PC-3 (cell line): Measurements from ENCODE around the gene PCDHGA10.

Experiments used
- EZH2 ChIP-seq: fragments of 300-600 bp; sonication (generic); IDR thresholded peaks from one replicate; pipeline ENCODE4 v1.6.1; 2017; ENCODE audit warnings: antibody characterized with exemption, mild to moderate bottlenecking, low read length; ENCODE audit not compliant: unreplicated experiment
- EZH2phosphoT487 ChIP-seq: fragments of 300-600 bp; sonication (generic); IDR thresholded peaks from 2 replicates; pipeline ENCODE4 v1.6.1; 2018; ENCODE audit warnings: mild to moderate bottlenecking, antibody characterized with exemption, low read length, borderline replicate concordance
- TF ChIP-seq, protein P1 (sequence below): fragments of 300-600 bp; sonication (generic); conservative IDR thresholded peaks from 2 replicates; pipeline ENCODE4 v1.5.1; 2017; ENCODE audit warnings: antibody characterized with exemption, low read depth, mild to moderate bottlenecking, low read length

DNA sequence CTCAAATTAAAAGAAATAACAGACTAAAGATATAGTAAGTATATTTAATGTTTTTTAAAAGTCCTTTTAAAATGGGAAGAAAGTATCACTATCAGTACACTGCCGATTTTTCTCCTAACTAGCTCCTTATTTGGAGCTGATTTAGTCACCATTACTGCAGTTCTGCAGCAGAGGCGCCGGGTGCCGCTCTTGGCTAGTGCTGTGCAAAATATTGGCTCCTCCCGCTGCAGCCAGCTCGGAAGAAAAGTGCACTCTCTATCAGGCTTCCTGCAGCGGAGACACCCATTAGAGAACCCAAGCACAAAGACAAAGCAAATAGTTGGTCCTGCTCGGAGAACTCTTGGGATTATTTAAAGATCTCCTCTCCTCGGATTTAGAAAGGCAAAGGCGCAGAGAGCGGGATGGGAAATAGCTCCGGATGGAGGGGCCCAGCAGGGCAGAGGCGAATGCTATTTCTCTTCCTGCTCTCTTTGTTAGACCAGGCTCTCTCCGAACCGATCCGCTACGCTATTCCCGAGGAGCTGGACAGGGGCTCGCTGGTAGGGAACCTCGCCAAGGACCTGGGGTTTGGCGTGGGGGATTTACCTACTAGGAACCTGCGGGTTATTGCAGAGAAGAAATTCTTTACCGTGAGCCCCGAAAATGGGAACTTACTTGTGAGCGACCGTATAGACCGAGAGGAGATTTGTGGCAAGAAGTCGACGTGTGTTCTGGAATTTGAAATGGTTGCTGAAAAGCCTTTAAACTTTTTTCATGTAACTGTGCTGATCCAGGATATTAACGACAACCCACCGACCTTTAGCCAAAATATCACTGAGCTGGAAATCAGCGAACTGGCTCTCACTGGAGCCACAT lies 42.6 kb upstream of the PCDHGA10 start, which contains the start of gene PCDHGB3:
- TF ChIP-seq, protein P1, sequence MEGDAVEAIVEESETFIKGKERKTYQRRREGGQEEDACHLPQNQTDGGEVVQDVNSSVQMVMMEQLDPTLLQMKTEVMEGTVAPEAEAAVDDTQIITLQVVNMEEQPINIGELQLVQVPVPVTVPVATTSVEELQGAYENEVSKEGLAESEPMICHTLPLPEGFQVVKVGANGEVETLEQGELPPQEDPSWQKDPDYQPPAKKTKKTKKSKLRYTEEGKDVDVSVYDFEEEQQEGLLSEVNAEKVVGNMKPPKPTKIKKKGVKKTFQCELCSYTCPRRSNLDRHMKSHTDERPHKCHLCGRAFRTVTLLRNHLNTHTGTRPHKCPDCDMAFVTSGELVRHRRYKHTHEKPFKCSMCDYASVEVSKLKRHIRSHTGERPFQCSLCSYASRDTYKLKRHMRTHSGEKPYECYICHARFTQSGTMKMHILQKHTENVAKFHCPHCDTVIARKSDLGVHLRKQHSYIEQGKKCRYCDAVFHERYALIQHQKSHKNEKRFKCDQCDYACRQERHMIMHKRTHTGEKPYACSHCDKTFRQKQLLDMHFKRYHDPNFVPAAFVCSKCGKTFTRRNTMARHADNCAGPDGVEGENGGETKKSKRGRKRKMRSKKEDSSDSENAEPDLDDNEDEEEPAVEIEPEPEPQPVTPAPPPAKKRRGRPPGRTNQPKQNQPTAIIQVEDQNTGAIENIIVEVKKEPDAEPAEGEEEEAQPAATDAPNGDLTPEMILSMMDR, result no peak
- TF ChIP-seq EZH2 (no peak), EZH2phosphoT487 (no peak)
